H9 (cell line): Measurements from ENCODE around the gene PCDHB13. TPM values are rescaled to one million over a fixed set of nuclear protein-coding genes. Genes with fewer than 3 reads are reported as not detected.
"Not testable (repeated sequence)": the region's sequence is repeated elsewhere in the genome, so short reads cannot be mapped to it uniquely, and the experiment has no call there.

Source experiments
- DNase-seq: peaks from one replicate; pipeline ENCODE4 v3.0.0-alpha.2; 2017
- H2AFZ ChIP-seq: one replicate; pipeline ENCODE4 v1.6.1; 2013; ENCODE audit warnings: mild to moderate bottlenecking, low read length, control low read depth, moderate library complexity
- H2AK5ac ChIP-seq: 2 replicates; pipeline ENCODE4 v1.6.1; 2013; ENCODE audit warnings: low read length, control low read depth, mixed read lengths; ENCODE audit not compliant: insufficient read length
- H2BK120ac ChIP-seq: one replicate; pipeline ENCODE4 v1.6.1; 2013; ENCODE audit warnings: low read depth, mild to moderate bottlenecking, low read length, control low read depth, inconsistent platforms; ENCODE audit not compliant: poor library complexity, severe bottlenecking
- H2BK12ac ChIP-seq: 2 replicates; pipeline ENCODE4 v1.6.1; 2013; ENCODE audit warnings: low read length, control low read depth, mixed read lengths, low read depth; ENCODE audit not compliant: insufficient read length
- H2BK15ac ChIP-seq: 2 replicates; pipeline ENCODE4 v1.6.1; 2013; ENCODE audit warnings: low read depth, low read length, control low read depth
- H2BK20ac ChIP-seq: one replicate; pipeline ENCODE4 v1.6.1; 2013; ENCODE audit warnings: low read depth, mild to moderate bottlenecking, low read length, control low read depth, inconsistent platforms; ENCODE audit not compliant: poor library complexity, severe bottlenecking
- H2BK5ac ChIP-seq: 2 replicates; pipeline ENCODE4 v1.6.1; 2013; ENCODE audit warnings: low read length, control low read depth, mixed read lengths; ENCODE audit not compliant: insufficient read length
- H3K14ac ChIP-seq: 2 replicates; pipeline ENCODE4 v1.6.1; 2013; ENCODE audit warnings: low read length, control low read depth; ENCODE audit not compliant: insufficient read depth
- H3K18ac ChIP-seq: 2 replicates; pipeline ENCODE4 v1.6.1; 2013; ENCODE audit warnings: low read depth, mild to moderate bottlenecking, mixed read lengths, low read length, control low read depth; ENCODE audit not compliant: insufficient read length
- H3K23ac ChIP-seq: 2 replicates; pipeline ENCODE4 v1.6.1; 2013; ENCODE audit warnings: low read length, control low read depth, mixed read lengths, low read depth; ENCODE audit not compliant: insufficient read length
- H3K23me2 ChIP-seq: 2 replicates; pipeline ENCODE4 v1.6.1; 2013; ENCODE audit warnings: low read depth, mild to moderate bottlenecking, mixed read lengths, low read length, control low read depth; ENCODE audit not compliant: insufficient read length, poor library complexity, severe bottlenecking
- H3K27ac ChIP-seq: 2 replicates; pipeline ENCODE4 v1.5.1; 2013; ENCODE audit warnings: low read length, control low read depth, mixed read lengths, low read depth; ENCODE audit not compliant: insufficient read length
- H3K27me3 ChIP-seq: 2 replicates; pipeline ENCODE4 v1.6.1; 2013; ENCODE audit warnings: low read length, control low read depth, inconsistent platforms; ENCODE audit not compliant: insufficient read depth
- H3K4ac ChIP-seq: 2 replicates; pipeline ENCODE4 v1.6.1; 2013; ENCODE audit warnings: low read depth, mild to moderate bottlenecking, control low read depth, inconsistent platforms, low read length, moderate library complexity
- H3K4me1 ChIP-seq: 2 replicates; pipeline ENCODE4 v1.6.1; 2013; ENCODE audit warnings: low read length, control low read depth, inconsistent platforms; ENCODE audit not compliant: insufficient read depth
- H3K4me2 ChIP-seq: 2 replicates; pipeline ENCODE4 v1.6.1; 2013; ENCODE audit warnings: low read length, control low read depth, mixed read lengths; ENCODE audit not compliant: insufficient read length, insufficient read depth
- H3K56ac ChIP-seq: 2 replicates; pipeline ENCODE4 v1.6.1; 2013; ENCODE audit warnings: low read depth, mild to moderate bottlenecking, mixed read lengths, low read length, control low read depth; ENCODE audit not compliant: insufficient read length
- H3K79me1 ChIP-seq: 2 replicates; pipeline ENCODE4 v1.6.1; 2013; ENCODE audit warnings: low read depth, mild to moderate bottlenecking, moderate library complexity, low read length, control low read depth, inconsistent platforms; ENCODE audit not compliant: insufficient read depth, poor library complexity, severe bottlenecking
- H3K79me2 ChIP-seq: 2 replicates; pipeline ENCODE4 v1.6.1; 2013; ENCODE audit warnings: low read length, control low read depth, inconsistent platforms; ENCODE audit not compliant: insufficient read depth
- H3K9ac ChIP-seq: 2 replicates; pipeline ENCODE4 v1.6.1; 2013; ENCODE audit warnings: low read length, control low read depth, mixed read lengths; ENCODE audit not compliant: insufficient read length; ENCODE audit errors: extremely low read depth
- H3K9me3 ChIP-seq: one replicate; pipeline ENCODE4 v1.6.1; 2013; ENCODE audit warnings: low read depth, low read length, inconsistent platforms; ENCODE audit not compliant: control insufficient read depth
- H3T11ph ChIP-seq: one replicate; pipeline ENCODE4 v1.6.1; 2013; ENCODE audit warnings: mild to moderate bottlenecking, low read length, control low read depth, inconsistent platforms
- H4K20me1 ChIP-seq: one replicate; pipeline ENCODE4 v1.6.1; 2013; ENCODE audit not compliant: control insufficient read depth, insufficient read length, insufficient read depth
- H4K5ac ChIP-seq: 2 replicates; pipeline ENCODE4 v1.6.1; 2013; ENCODE audit warnings: low read depth, mild to moderate bottlenecking, mixed read lengths, low read length, control low read depth; ENCODE audit not compliant: insufficient read length
- H4K8ac ChIP-seq: replicated peaks from 2 replicates; pipeline ENCODE4 v1.6.1; 2013; ENCODE audit warnings: low read length, control low read depth, mixed read lengths, low read depth; ENCODE audit not compliant: insufficient read length
- H4K91ac ChIP-seq: 2 replicates; pipeline ENCODE4 v1.6.1; 2013; ENCODE audit warnings: low read depth, mild to moderate bottlenecking, moderate library complexity, mixed read lengths, low read length, control low read depth; ENCODE audit not compliant: insufficient read length
- H3K27ac Mint-ChIP-seq, 3 experiments: 2 replicates in 2 of 3; 3 replicates in 1 of 3; pipeline ENCODE4 v1.8.0; 2020 to 2021; ENCODE audit warnings: mixed read lengths in 3 of 3, mild to moderate bottlenecking in 1 of 3, moderate library complexity in 1 of 3
- H3K27me3 Mint-ChIP-seq: 2 replicates; pipeline ENCODE4 v1.8.0; 2021; ENCODE audit warnings: low read depth, mild to moderate bottlenecking, moderate library complexity, mixed read lengths
- H3K36me3 Mint-ChIP-seq, 3 experiments: 2 replicates in 2 of 3; 3 replicates in 1 of 3; pipeline ENCODE4 v1.8.0; 2020 to 2021; ENCODE audit warnings: low read depth in 3 of 3, mixed read lengths in 3 of 3; ENCODE audit not compliant: insufficient read depth in 1 of 3
- H3K4me1 Mint-ChIP-seq, 2 experiments: 2 replicates each; pipeline ENCODE4 v1.8.0; 2020; ENCODE audit warnings: mixed read lengths in 2 of 2
- H3K4me3 Mint-ChIP-seq, 2 experiments: 2 replicates in 1 of 2; 3 replicates in 1 of 2; pipeline ENCODE4 v1.8.0; 2020 to 2021; ENCODE audit warnings: mild to moderate bottlenecking in 2 of 2, mixed read lengths in 2 of 2, moderate library complexity in 1 of 2
- H3K9me3 Mint-ChIP-seq, 2 experiments: 2 replicates in 1 of 2; 3 replicates in 1 of 2; pipeline ENCODE4 v1.8.0; 2020; ENCODE audit warnings: mild to moderate bottlenecking in 2 of 2, mixed read lengths in 2 of 2, moderate library complexity in 1 of 2
- WGBS: extraction: QIAGEN DNeasy Blood & Tissue Kit; methylation state at CpG from one replicate; pipeline ENCODE4 v1.1.7; 2013; ENCODE audit warnings: missing lambda C conversion rate, low lambda C conversion rate, mixed read lengths; ENCODE audit not compliant: insufficient read length; ENCODE audit errors: extremely low coverage; 5-methylcytosine and 5-hydroxymethylcytosine counted together
- total RNA-seq: library from RNA; stranded (reverse); gene quantifications from 2 replicates; pipeline ENCODE4 v1.2.1, GENCODE V29; 2021
- TF ChIP-seq, protein P1 (sequence below): fragments of 200-600 bp; sonication (generic); conservative IDR thresholded peaks from 3 replicates; pipeline ENCODE4 v1.8.0; 2021; ENCODE audit warnings: antibody characterized with exemption, mild to moderate bottlenecking

PCDHB13 gene
- total RNA-seq, 1 experiment from 2014 or later, result 1.7 TPM

DNA sequence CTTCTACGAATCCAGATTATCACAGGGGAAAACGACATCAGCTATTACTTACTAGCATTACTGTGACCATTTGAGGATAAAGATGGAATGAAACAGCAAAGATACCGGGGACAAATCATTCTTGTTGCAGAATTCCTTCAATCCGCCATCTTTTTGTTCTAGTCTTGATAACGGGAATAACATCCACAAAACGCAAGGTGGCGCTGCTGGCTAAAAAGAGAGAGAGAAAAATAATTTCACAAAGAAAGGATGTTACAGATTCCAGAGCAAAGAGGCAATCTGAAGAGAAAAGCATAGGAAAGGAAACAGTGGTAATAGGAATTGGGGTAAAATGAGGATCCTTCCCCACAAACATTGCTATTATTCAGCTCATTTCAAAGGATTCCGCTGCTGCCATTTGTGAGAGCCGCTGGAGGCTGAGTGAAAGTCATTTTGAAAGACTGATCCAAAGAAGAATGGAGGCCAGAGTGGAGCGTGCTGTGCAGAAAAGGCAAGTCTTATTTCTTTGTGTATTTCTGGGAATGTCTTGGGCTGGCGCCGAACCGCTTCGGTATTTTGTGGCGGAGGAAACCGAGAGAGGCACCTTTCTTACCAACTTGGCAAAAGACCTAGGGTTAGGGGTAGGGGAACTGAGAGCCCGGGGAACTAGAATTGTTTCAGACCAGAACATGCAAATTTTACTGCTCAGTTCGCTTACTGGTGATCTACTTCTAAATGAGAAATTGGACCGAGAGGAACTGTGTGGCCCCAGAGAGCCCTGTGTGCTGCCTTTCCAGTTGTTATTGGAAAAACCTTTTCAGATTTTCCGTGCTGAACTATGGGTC is 41.1 kb upstream of the PCDHB13 start, which contains the start of gene PCDHB7:
PCDHB7 (plus strand) TSS at position 264 of the 824 bp plus-strand sequence; CDS start at position 456, 192 bp downstream.
- no peak for DNase-seq

DNA sequence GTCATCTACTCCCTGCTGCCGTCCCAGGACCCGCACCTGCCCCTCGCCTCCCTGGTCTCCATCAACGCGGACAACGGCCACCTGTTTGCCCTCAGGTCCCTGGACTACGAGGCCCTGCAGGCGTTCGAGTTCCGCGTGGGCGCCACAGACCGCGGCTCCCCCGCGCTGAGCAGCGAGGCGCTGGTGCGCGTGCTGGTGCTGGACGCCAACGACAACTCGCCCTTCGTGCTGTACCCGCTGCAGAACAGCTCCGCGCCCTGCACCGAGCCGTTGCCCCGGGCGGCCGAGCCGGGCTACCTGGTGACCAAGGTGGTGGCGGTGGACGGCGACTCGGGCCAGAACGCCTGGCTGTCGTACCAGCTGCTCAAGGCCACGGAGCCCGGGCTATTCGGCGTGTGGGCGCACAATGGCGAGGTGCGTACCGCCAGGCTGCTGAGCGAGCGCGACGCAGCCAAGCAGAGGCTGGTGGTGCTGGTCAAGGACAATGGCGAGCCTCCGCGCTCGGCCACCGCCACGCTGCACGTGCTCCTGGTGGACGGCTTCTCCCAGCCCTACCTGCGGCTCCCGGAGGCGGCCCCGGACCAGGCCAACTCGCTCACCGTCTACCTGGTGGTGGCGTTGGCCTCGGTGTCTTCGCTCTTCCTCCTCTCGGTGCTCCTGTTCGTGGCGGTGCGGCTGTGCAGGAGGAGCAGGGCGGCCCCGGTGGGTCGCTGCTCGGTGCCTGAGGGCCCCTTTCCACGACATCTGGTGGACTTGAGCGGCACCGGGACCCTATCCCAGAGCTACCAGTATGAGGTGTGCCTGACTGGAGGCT is 39.2 kb upstream of the PCDHB13 start:
- H3K14ac ChIP-seq, H3K4me3 Mint-ChIP-seq, H3K4ac ChIP-seq, H2BK5ac ChIP-seq, H3K23ac ChIP-seq, H3K56ac ChIP-seq, H3K18ac ChIP-seq, DNase-seq, H4K5ac ChIP-seq, H3K4me1 ChIP-seq, H3K79me1 ChIP-seq, H3T11ph ChIP-seq, H3K9me3 ChIP-seq, H3K27me3 ChIP-seq, H3K27me3 Mint-ChIP-seq, H2BK120ac ChIP-seq, H3K27ac Mint-ChIP-seq, H3K4me1 Mint-ChIP-seq, H4K91ac ChIP-seq, H3K9ac ChIP-seq, H4K20me1 ChIP-seq, H2BK15ac ChIP-seq, H3K79me2 ChIP-seq, H3K27ac ChIP-seq, H3K4me2 ChIP-seq, H2BK12ac ChIP-seq, H2AFZ ChIP-seq, H2AK5ac ChIP-seq, H4K8ac ChIP-seq, H3K23me2 ChIP-seq, H2BK20ac ChIP-seq: not testable (repeated sequence)
- no CpG with 5 or more reads among the region's 79 CpGs for WGBS
- peaks cover 4 to 16% (median 12%) of the 10 kb centered on the region in 3 experiments; a peak in 5 of 7 replicates for H3K36me3 Mint-ChIP-seq
- peaks cover 18 to 25% of the 10 kb centered on the region in 2 experiments for H3K9me3 Mint-ChIP-seq

More for the DNA sequence above, 41.1 kb upstream of the PCDHB13 start, which contains the start of gene PCDHB7:
- Histone ChIP-seq H3T11ph (no peak within 1 kb of the TSS), H3K4me1 (no peaks in the 10 kb centered on the region), H3K14ac (no peak within 1 kb of the TSS), H4K20me1 (no peaks in the 10 kb centered on the region), H3K18ac (no peak within 1 kb of the TSS), H3K27me3 (no peaks in the 10 kb centered on the region), H2BK5ac (no peak within 1 kb of the TSS), H2BK120ac (no peak within 1 kb of the TSS), H2AFZ (peak within 1 kb of the TSS; percentile 95), H3K79me2 (no peaks in the 10 kb centered on the region), H4K5ac (no peak within 1 kb of the TSS), H3K56ac (no peak within 1 kb of the TSS), H3K23ac (no peak within 1 kb of the TSS), H4K91ac (no peak within 1 kb of the TSS), H2AK5ac (no peak within 1 kb of the TSS), H4K8ac (no peak within 1 kb of the TSS), H3K4ac (no peak within 1 kb of the TSS), H3K23me2 (no peaks in the 10 kb centered on the region), H3K9me3 (no peaks in the 10 kb centered on the region), H2BK15ac (no peak within 1 kb of the TSS), H3K9ac (no peak within 1 kb of the TSS), H2BK20ac (peak within 1 kb of the TSS; percentile 90), H2BK12ac (no peak within 1 kb of the TSS), H3K4me2 (no peak within 1 kb of the TSS), H3K79me1 (no peaks in the 10 kb centered on the region), H3K27ac (no peak within 1 kb of the TSS)
- WGBS, result no CpG with 5 or more reads among the region's 20 CpGs
- 0 out of 5 replicates have a peak within 1 kb of the TSS, but pooled peaks of 1 of the 2 experiments have one; percentile 16 for H3K4me3 Mint-ChIP-seq
- H3K4me1 Mint-ChIP-seq, result peaks cover 0 to 6% of the 10 kb centered on the region in 2 experiments; a peak in 1 of 4 replicates
- TF ChIP-seq, protein P1, sequence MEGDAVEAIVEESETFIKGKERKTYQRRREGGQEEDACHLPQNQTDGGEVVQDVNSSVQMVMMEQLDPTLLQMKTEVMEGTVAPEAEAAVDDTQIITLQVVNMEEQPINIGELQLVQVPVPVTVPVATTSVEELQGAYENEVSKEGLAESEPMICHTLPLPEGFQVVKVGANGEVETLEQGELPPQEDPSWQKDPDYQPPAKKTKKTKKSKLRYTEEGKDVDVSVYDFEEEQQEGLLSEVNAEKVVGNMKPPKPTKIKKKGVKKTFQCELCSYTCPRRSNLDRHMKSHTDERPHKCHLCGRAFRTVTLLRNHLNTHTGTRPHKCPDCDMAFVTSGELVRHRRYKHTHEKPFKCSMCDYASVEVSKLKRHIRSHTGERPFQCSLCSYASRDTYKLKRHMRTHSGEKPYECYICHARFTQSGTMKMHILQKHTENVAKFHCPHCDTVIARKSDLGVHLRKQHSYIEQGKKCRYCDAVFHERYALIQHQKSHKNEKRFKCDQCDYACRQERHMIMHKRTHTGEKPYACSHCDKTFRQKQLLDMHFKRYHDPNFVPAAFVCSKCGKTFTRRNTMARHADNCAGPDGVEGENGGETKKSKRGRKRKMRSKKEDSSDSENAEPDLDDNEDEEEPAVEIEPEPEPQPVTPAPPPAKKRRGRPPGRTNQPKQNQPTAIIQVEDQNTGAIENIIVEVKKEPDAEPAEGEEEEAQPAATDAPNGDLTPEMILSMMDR, result peak; percentile 86
- H3K9me3 Mint-ChIP-seq, result peaks cover 21 to 30% of the 10 kb centered on the region in 2 experiments
- no peak within 1 kb of the TSS for H3K27ac Mint-ChIP-seq
- H3K36me3 Mint-ChIP-seq, result peaks cover 4 to 16% (median 12%) of the 10 kb centered on the region in 3 experiments; a peak in 5 of 7 replicates
- H3K27me3 Mint-ChIP-seq, result peaks cover 12% of the 10 kb centered on the region
